NCI-H146 treated with DMSO at 0.1 percent for 48 hours (cell line): Measurements from ENCODE around the gene TMEM106A.
A peak's percentile ranks its signal among the peaks of the same experiment; 100 is the strongest.
"Not testable (repeated sequence)": the region's sequence is repeated elsewhere in the genome, so short reads cannot be mapped to it uniquely, and the experiment has no call there.

Experiments used
- DNase-seq: peaks from one replicate; lab custom pipeline; 2025; ENCODE audit not compliant: unreplicated experiment; lab: John Stamatoyannopoulos, UW

Gene TMEM106A

GRCh38 chr17:43211480-43212402 is at the start of gene TMEM106A:
Gene TMEM106A (plus strand): TSS chr17:43211875. CDS start chr17:43213042, 1,167 bp downstream.
- peak; percentile 47 for DNase-seq

DNA sequence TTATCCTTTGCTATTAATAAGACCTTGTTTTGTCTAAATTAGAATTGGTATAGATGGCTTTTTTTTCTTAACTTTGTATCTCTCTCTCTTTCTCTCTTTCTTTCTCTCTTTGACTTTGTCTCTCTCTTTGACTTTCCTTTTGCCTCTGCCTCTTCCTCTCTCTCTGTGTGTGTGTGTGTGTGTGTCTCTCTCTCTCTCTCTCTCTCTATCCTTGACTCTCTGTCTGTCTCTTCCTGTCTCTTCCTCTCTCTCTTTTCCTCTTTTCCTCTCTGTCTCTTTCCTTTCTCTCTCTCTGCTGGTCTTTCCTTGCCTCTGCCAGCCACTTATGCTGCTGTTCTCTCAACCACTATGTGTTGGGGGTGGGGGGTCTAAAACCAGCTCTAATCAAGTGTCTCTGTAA is 45.7 kb upstream of the TMEM106A start:
- DNase-seq: not testable (repeated sequence)

DNA sequence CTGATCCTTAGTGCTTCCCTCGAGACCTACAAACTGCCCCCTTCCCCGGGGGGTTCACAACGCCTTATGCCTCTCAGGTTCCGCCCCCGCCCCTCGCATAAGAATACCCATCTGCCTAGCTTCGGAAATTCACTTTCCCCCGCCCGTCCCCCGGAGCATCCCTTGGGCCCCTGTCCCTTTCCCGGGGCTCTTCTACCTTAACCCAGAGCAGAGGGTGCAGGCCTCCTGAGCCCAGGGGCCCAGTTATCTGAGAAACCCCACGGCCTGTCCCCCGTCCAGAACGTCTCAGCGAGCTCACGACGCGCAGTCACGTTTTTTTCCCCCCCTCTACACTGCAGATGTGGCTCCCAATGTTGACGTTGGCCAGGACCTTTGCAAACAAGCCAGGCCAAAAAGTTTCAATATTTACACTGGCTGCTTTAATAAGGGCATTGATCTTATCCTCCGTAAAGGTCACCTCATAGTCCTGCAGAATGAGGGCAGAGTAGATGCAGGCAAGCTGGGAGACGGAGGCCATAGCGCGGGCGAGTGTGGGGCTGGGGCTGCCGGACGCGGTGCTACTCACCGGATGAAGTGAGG is 42.0 kb upstream of the TMEM106A start:
- DNase-seq: peak; percentile 54

- peak; percentile 95 for DNase-seq
These were observed 41.4 kb upstream of the TMEM106A start for GRCh38 chr17:43170140-43170765.

GRCh38 chr17:43170766-43171585 is 40.7 kb upstream of the TMEM106A start, which contains the start of gene NBR1:
Gene NBR1 (plus strand): TSS chr17:43171214. CDS start chr17:43175800, 4,586 bp downstream.
- DNase-seq: peak; percentile 91

- peak; percentile 13 for DNase-seq
These were observed 39.8 kb upstream of the TMEM106A start for GRCh38 chr17:43171586-43172487.

- no peak for DNase-seq
These were observed 36.2 kb upstream of the TMEM106A start for GRCh38 chr17:43175213-43176118.

GRCh38 chr17:43176119-43176570 is 35.5 kb upstream of the TMEM106A start:
- no peak for DNase-seq

DNA sequence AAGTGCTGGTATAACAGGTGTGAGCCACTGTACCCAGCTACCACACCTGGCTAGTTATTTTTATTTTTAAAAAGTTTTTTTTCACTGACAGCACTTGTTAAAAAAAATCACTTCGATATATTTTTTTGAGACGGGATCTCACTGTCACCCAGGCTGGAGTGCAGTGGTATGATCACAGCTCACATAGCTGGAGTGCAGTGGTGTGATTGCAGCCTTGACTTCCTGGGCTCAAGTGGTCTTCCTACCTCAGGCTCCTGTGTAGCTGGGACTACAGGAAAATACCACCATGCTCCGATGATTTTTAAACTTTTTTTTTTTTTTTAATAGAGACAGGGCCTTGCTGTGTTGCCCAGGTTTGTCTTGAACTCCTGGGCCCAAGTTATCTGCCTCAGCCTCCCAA is 27.8 kb upstream of the TMEM106A start:
- DNase-seq: no peak

- DNase-seq: not testable (repeated sequence)
These were observed 25.0 kb upstream of the TMEM106A start for GRCh38 chr17:43186656-43187055.

- no peak for DNase-seq
These were observed 18.4 kb upstream of the TMEM106A start for GRCh38 chr17:43193251-43193650.

DNA sequence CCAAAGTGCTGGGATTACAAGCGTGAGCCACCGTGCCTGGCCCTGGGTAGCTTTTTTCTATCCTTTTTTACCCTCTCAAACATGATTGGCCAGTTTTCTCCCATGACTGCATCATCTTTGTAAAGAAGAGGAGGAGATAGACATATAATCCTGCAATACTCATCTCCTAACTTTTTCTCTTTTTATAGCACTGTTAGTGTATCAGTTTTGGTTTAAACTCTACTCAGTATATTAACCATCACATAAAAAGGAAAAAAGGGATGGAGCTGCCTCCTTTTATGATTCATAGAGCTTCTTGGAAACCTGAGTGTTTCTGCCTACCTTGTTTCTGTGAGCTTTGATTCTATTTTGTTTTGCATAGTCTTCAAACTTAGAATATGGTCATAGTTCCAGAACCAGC is 12.0 kb upstream of the TMEM106A start:
- DNase-seq: no peak

DNA sequence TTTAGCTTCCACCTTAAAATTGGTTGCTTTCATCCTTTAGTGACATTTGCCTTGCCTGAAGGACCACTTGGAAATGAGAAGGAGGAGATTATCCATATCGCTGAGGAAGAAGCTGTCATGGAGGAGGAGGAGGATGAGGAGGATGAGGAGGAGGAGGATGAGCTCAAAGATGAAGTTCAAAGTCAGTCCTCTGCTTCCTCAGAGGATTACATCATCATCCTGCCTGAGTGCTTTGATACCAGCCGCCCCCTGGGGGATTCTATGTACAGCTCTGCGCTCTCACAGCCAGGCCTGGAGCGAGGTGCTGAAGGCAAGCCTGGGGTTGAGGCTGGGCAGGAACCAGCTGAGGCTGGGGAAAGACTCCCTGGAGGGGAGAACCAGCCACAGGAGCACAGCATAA is 11.5 kb upstream of the TMEM106A start:
- no peak for DNase-seq

- DNase-seq: not testable (repeated sequence)
These were observed 8.7 kb upstream of the TMEM106A start for GRCh38 chr17:43203013-43203412.

GRCh38 chr17:43210576-43210975 is 1.1 kb upstream of the TMEM106A start:
- no peak for DNase-seq

GRCh38 chr17:43211123-43211479 is 574 bp upstream of the TMEM106A start:
- no peak for DNase-seq

DNA sequence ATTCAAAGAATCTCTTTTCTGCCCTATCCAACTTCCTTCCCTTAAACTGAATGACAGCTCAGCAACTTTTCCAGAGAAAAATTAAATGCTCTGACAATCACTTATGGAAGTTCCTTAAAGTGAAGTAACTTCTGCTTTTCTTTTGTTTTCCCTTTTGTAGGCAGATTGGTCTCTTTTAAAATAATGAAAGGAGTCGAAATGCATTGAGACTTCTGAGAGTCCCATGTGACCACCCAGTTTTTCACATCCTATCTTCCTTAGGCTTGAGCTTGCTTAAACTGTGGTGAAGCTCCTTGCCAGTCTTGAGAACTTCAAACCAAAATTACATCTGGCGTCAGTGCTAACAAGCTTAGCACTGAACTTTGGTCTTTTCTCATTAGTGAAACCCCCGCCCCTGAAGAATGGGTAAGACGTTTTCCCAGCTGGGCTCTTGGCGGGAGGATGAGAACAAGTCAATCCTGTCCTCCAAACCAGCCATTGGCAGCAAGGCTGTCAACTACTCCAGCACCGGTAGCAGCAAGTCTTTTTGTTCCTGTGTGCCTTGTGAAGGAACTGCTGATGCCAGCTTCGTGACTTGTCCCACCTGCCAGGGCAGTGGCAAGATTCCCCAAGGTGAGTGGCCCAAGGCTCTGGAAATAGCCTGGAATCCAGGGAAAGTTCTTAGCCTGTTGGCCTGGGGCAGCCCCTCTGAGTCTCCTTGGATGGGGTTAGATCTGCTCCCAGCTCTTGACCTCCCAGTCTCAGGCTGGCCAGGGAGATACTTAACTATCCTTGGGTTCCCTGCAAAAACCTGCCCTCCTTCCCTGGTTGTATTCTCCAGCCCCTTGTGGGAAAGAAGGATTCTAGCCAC is 1.2 kb downstream of the TMEM106A start:
- no peak for DNase-seq

DNA sequence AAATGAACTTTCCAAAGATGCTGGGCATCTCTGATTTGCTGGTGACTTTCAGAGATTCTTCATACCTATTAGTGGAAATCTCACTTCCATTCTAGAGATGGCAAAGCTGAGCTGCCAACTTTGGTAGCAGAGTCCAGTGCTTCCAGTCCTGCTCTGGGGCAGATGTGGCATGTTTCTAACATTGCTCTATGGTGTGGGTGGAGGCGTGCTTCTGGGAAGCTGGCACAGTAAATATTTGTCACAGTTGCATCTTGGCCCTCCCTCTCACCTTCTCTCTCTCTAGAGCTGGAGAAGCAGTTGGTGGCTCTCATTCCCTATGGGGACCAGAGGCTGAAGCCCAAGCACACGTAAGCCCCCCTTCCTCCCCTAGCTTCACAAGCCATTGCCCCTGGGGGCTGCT is 1.9 kb downstream of the TMEM106A start:
- no peak for DNase-seq
